H1 (cell line): ENCODE results near the gene CPSF7. TPM values are rescaled to one million over a fixed set of nuclear protein-coding genes. Genes with fewer than 3 reads are reported as not detected.

Experiments
- CTCF ChIA-PET: fragments of 300-600 bp; sonication (Branson Sonifier 250); formaldehyde crosslinking; loops from one replicate; lab custom pipeline; 2021; ENCODE audit not compliant: partially characterized antibody; lab: Charles Lee
- POLR2A ChIA-PET: fragments of 300-600 bp; sonication (Branson Sonifier 250); formaldehyde crosslinking; loops from one replicate; lab custom pipeline; 2021; ENCODE audit warnings: inconsistent platforms; ENCODE audit not compliant: partially characterized antibody; lab: Charles Lee
- DNase-seq, 2 experiments: peaks; one replicate each; pipeline versions ENCODE4 v3.0.0 to v3.0.0-alpha.2; 2010 to 2022; ENCODE audit warnings: low spot score in 2 of 2, low read depth in 1 of 2, mixed read lengths in 1 of 2
- FAIRE-seq: peaks from 2 replicates; lab custom pipeline; 2011; peaks lifted over from hg19 to GRCh38; lab: Jason Lieb, UNC
- H2AFZ ChIP-seq: 2 replicates; pipeline ENCODE4 v1.8.1; 2012; ENCODE audit warnings: low read length, inconsistent platforms
- H2AK5ac ChIP-seq: 2 replicates; pipeline ENCODE4 v1.6.1; 2013; ENCODE audit warnings: low read depth, low read length
- H2BK120ac ChIP-seq: replicated peaks from 2 replicates; pipeline ENCODE3; 2013; ENCODE audit warnings: low read depth, low read length, inconsistent platforms
- H2BK12ac ChIP-seq: 2 replicates; pipeline ENCODE4 v1.6.1; 2013; ENCODE audit warnings: low read depth, low read length
- H2BK15ac ChIP-seq: 2 replicates; pipeline ENCODE4 v1.6.1; 2013; ENCODE audit warnings: low read length
- H2BK20ac ChIP-seq: 2 replicates; pipeline ENCODE4 v1.6.1; 2013; ENCODE audit warnings: low read length
- H2BK5ac ChIP-seq: 2 replicates; pipeline ENCODE4 v1.6.1; 2013; ENCODE audit warnings: low read depth, low read length
- H3K14ac ChIP-seq: 2 replicates; pipeline ENCODE4 v1.6.1; 2013; ENCODE audit warnings: inconsistent platforms; ENCODE audit not compliant: insufficient read length
- H3K18ac ChIP-seq: 2 replicates; pipeline ENCODE4 v1.6.1; 2013; ENCODE audit warnings: low read length; ENCODE audit errors: extremely low read depth
- H3K23ac ChIP-seq: 2 replicates; pipeline ENCODE4 v1.6.1; 2013; ENCODE audit warnings: inconsistent platforms; ENCODE audit not compliant: insufficient read length
- H3K23me2 ChIP-seq: 2 replicates; pipeline ENCODE4 v1.6.1; 2013; ENCODE audit warnings: low read depth, low read length
- H3K27ac ChIP-seq: 2 replicates; pipeline ENCODE4 v1.6.1; 2011; ENCODE audit warnings: low read depth, low read length, inconsistent platforms
- H3K27me3 ChIP-seq, 4 experiments: replicated peaks in 1 of 4; 1 replicate in 1 of 4; 2 replicates in 3 of 4; pipeline versions ENCODE4 v1.6.1 to v1.8.1; 2011 to 2013; ENCODE audit warnings: low read length in 3 of 4, mild to moderate bottlenecking in 3 of 4, inconsistent platforms in 2 of 4, mixed read lengths in 2 of 4, moderate library complexity in 1 of 4; ENCODE audit not compliant: control insufficient read depth in 3 of 4, insufficient read depth in 3 of 4; ENCODE audit errors: extremely low read depth in 1 of 4
- H3K36me3 ChIP-seq, 4 experiments: 2 replicates each; pipeline versions ENCODE4 v1.6.1 to v1.8.1; 2011 to 2013; ENCODE audit warnings: mild to moderate bottlenecking in 4 of 4, low read length in 3 of 4, moderate library complexity in 2 of 4, control low read depth in 1 of 4, inconsistent platforms in 1 of 4; ENCODE audit not compliant: insufficient read depth in 4 of 4, control insufficient read depth in 2 of 4
- H3K4ac ChIP-seq: replicated peaks from 2 replicates; pipeline ENCODE3; 2013; ENCODE audit warnings: low read length, low read depth, mixed read lengths, inconsistent platforms; ENCODE audit not compliant: insufficient read length
- H3K4me1 ChIP-seq, 4 experiments: replicated peaks in 1 of 4; 1 replicate in 1 of 4; 2 replicates in 3 of 4; pipeline versions ENCODE4 v1.6.1 to v1.8.1; 2011 to 2013; ENCODE audit warnings: low read length in 3 of 4, inconsistent platforms in 2 of 4, mixed read lengths in 1 of 4; ENCODE audit not compliant: insufficient read depth in 4 of 4, control insufficient read depth in 3 of 4
- H3K4me2 ChIP-seq, 2 experiments: 2 replicates each; pipeline versions ENCODE4 v1.6.1 to v1.8.1; 2011 to 2013; ENCODE audit warnings: low read depth in 2 of 2, low read length in 2 of 2, control low read depth in 1 of 2, inconsistent platforms in 1 of 2, mild to moderate bottlenecking in 1 of 2; ENCODE audit not compliant: insufficient read depth in 1 of 2
- H3K4me3 ChIP-seq, 4 experiments: fragments of 200-600, 300-600 bp in 1 of 4; sonication (generic), shearing (Covaris generic), sonication (Bioruptor Twin) in 1 of 4; 2 replicates each; pipeline versions ENCODE4 v1.5.1 to v1.8.1; 2011 to 2016; ENCODE audit warnings: low read length in 4 of 4, low read depth in 3 of 4, control low read depth in 2 of 4, inconsistent platforms in 2 of 4, mild to moderate bottlenecking in 2 of 4, mixed read lengths in 1 of 4, moderate library complexity in 1 of 4; ENCODE audit not compliant: insufficient read depth in 2 of 4; ENCODE audit errors: extremely low read depth in 1 of 4
- H3K56ac ChIP-seq: replicated peaks from 2 replicates; pipeline ENCODE3; 2013; ENCODE audit warnings: low read depth, mild to moderate bottlenecking, mixed read lengths, low read length, inconsistent platforms; ENCODE audit not compliant: insufficient read length
- H3K79me1 ChIP-seq: 2 replicates; pipeline ENCODE4 v1.6.1; 2013; ENCODE audit warnings: low read depth, low read length, control low read depth
- H3K79me2 ChIP-seq, 2 experiments: 2 replicates each; pipeline versions ENCODE4 v1.6.1 to v1.8.1; 2012 to 2013; ENCODE audit warnings: low read length in 2 of 2, mild to moderate bottlenecking in 2 of 2, inconsistent platforms in 1 of 2; ENCODE audit not compliant: insufficient read depth in 2 of 2, control insufficient read depth in 1 of 2
- H3K9ac ChIP-seq, 4 experiments: replicated peaks in 1 of 4; 1 replicate in 1 of 4; 2 replicates in 3 of 4; pipeline versions ENCODE4 v1.6.1 to v1.8.1; 2011 to 2013; ENCODE audit warnings: low read depth in 3 of 4, low read length in 3 of 4, control low read depth in 2 of 4, mild to moderate bottlenecking in 2 of 4, moderate library complexity in 2 of 4, inconsistent platforms in 1 of 4; ENCODE audit errors: extremely low read depth in 1 of 4
- H3K9me3 ChIP-seq, 2 experiments: 2 replicates each; pipeline versions ENCODE4 v1.6.1 to v1.8.1; 2012 to 2013; ENCODE audit warnings: mild to moderate bottlenecking in 2 of 2, moderate library complexity in 2 of 2, control low read depth in 1 of 2, inconsistent platforms in 1 of 2, low read depth in 1 of 2, low read length in 1 of 2, mixed read lengths in 1 of 2; ENCODE audit not compliant: insufficient read depth in 2 of 2
- H4K20me1 ChIP-seq, 2 experiments: replicated peaks in 1 of 2; 2 replicates each; pipeline versions ENCODE3 to v1.8.1; 2011 to 2013; ENCODE audit warnings: inconsistent platforms in 2 of 2, low read length in 2 of 2, mild to moderate bottlenecking in 1 of 2; ENCODE audit not compliant: insufficient read depth in 2 of 2, control insufficient read depth in 1 of 2
- H4K5ac ChIP-seq: 2 replicates; pipeline ENCODE4 v1.6.1; 2013; ENCODE audit warnings: low read length, low read depth, mixed read lengths, inconsistent platforms; ENCODE audit not compliant: insufficient read length
- H4K8ac ChIP-seq: 2 replicates; pipeline ENCODE4 v1.8.0; 2013; ENCODE audit warnings: mild to moderate bottlenecking, moderate library complexity, low read length, inconsistent platforms; ENCODE audit not compliant: insufficient read depth; ENCODE audit errors: extremely low read depth
- H4K91ac ChIP-seq: replicated peaks from 2 replicates; pipeline ENCODE3; 2013; ENCODE audit warnings: low read length, mixed read lengths, inconsistent platforms; ENCODE audit not compliant: insufficient read length
- ASH2L ChIP-seq: fragments of 200-600, 300-600 bp; sonication (generic); IDR thresholded peaks from one replicate; pipeline ENCODE4 v1.7.1; 2017; ENCODE audit warnings: low read length
- ATF2 ChIP-seq: IDR thresholded peaks from 2 replicates; pipeline ENCODE4 v1.6.1; 2012; ENCODE audit warnings: low read length, inconsistent platforms
- CREB1 ChIP-seq: IDR thresholded peaks from 2 replicates; pipeline ENCODE4 v1.6.1; 2012; ENCODE audit warnings: inconsistent platforms
- HDAC6 ChIP-seq: IDR thresholded peaks from one replicate; pipeline ENCODE4 v1.7.1; 2012; ENCODE audit warnings: low read depth, mild to moderate bottlenecking, inconsistent platforms, low read length, moderate library complexity
- JUND ChIP-seq: IDR thresholded peaks from 2 replicates; pipeline ENCODE4 v1.6.1; 2011; ENCODE audit warnings: mild to moderate bottlenecking, improper control_type of control experiment, low read length
- POLR2A ChIP-seq, 2 experiments: IDR thresholded peaks; 1 replicate in 1 of 2; 2 replicates in 1 of 2; pipeline ENCODE4 v1.6.1; 2011; ENCODE audit warnings: low read depth in 2 of 2, low read length in 2 of 2, mild to moderate bottlenecking in 2 of 2; ENCODE audit errors: control extremely low read depth in 1 of 2
- RAD21 ChIP-seq, 2 experiments: IDR thresholded peaks in 1 of 2; conservative IDR thresholded peaks in 1 of 2; 2 replicates each; pipeline ENCODE4 v1.6.1; 2011; ENCODE audit warnings: low read depth in 2 of 2, low read length in 2 of 2, improper control_type of control experiment in 1 of 2, inconsistent platforms in 1 of 2, mild to moderate bottlenecking in 1 of 2, moderate library complexity in 1 of 2
- SP2 ChIP-seq: IDR thresholded peaks from 2 replicates; pipeline ENCODE4 v1.6.1; 2012; ENCODE audit warnings: mild to moderate bottlenecking, low read length, inconsistent platforms
- SRF ChIP-seq: IDR thresholded peaks from 2 replicates; pipeline ENCODE4 v1.6.1; 2011; ENCODE audit warnings: mild to moderate bottlenecking, low read depth, low read length, moderate library complexity
- SUZ12 ChIP-seq: fragments of 200-600 bp; sonication (generic); IDR thresholded peaks from 2 replicates; pipeline ENCODE4 v1.6.1; 2012; ENCODE audit warnings: mild to moderate bottlenecking, inconsistent platforms, low read length, moderate library complexity, mixed read lengths
- YY1 ChIP-seq: IDR thresholded peaks from 2 replicates; pipeline ENCODE4 v1.6.1; 2011; ENCODE audit warnings: low read depth, mild to moderate bottlenecking, low read length
- ZNF274 ChIP-seq: IDR thresholded peaks from 2 replicates; pipeline ENCODE4 v1.7.0; 2012; ENCODE audit warnings: low read length, borderline replicate concordance; ENCODE audit errors: extremely low read depth
- WGBS, 2 experiments: shearing (Covaris generic) in 1 of 2; methylation state at CpG; one replicate each; pipeline versions ENCODE4 v1.1.6 to v1.1.7; 2013 to 2015; ENCODE audit warnings: low lambda C conversion rate in 2 of 2, mixed read lengths in 2 of 2, inconsistent platforms in 1 of 2, low coverage in 1 of 2, missing lambda C conversion rate in 1 of 2; ENCODE audit not compliant: insufficient replicate concordance in 2 of 2, insufficient coverage in 1 of 2, insufficient read length in 1 of 2; ENCODE audit errors: extremely low coverage in 1 of 2, missing lambda C conversion rate in 1 of 2; 5-methylcytosine and 5-hydroxymethylcytosine counted together
- polyA plus RNA-seq, 7 experiments: library from polyadenylated mRNA; depleted of rRNA in 3 of 7; stranded (reverse) in 5 of 7; unstranded in 2 of 7; fragments of >200 nt in 5 of 7; fragments of 200-250 nt in 2 of 7; gene quantifications; 1 replicate in 5 of 7; 2 replicates in 1 of 7; 4 replicates in 1 of 7; pipeline versions ENCODE4 v1.2.1 to v1.2.3, GENCODE V29; 2011 to 2013; ENCODE audit warnings: missing spikeins in 2 of 7, mixed read lengths in 2 of 7
- total RNA-seq: library from RNA; stranded (reverse); fragmentation: NEBNext Ultra II Directional; extraction: Animal tissue kit (Norgen Biotek cat#: 25700); gene quantifications from 2 replicates; pipeline ENCODE4 v1.2.1, GENCODE V29; 2021

Gene CPSF7
- total and polyA plus RNA-seq, 2 of the 8 experiments (the other 6 are each of a cell fraction or from before 2014, with no cell fraction given), result 95.9 to 122 TPM

- Histone ChIP-seq H3K23ac (no peak overlapping the region), H2BK12ac (no peak overlapping the region), H3K27me3 (no peaks in the 10 kb centered on the region), H2BK5ac (no peak overlapping the region), H2AK5ac (no peak overlapping the region), H2BK120ac (no peak overlapping the region), H3K36me3 (0 out of 8 replicates have a peak, but pooled peaks cover 0 to 4% (median 0%) of the 10 kb centered on the region in 4 experiments), H3K23me2 (no peaks in the 10 kb centered on the region), H3K79me2 (no peaks in the 10 kb centered on the region), H3K27ac (no peak overlapping the region), H3K9me3 (no peaks in the 10 kb centered on the region), H4K91ac (no peak overlapping the region), H3K9ac (no peak overlapping the region), H3K79me1 (no peaks in the 10 kb centered on the region), H4K5ac (no peak overlapping the region), H3K4me3 (no peak overlapping the region), H3K56ac (no peak overlapping the region), H3K4me1 (peaks cover 0 to 4% (median 0%) of the 10 kb centered on the region in 4 experiments; a peak in 1 of 7 replicates), H2AFZ (no peak overlapping the region), H4K8ac (no peak overlapping the region), H2BK20ac (no peak overlapping the region), H3K14ac (no peak overlapping the region), H3K4ac (no peak overlapping the region), H3K4me2 (no peak overlapping the region), H4K20me1 (peaks cover 0 to 2% of the 10 kb centered on the region in 2 experiments), H3K18ac (no peak overlapping the region), H2BK15ac (no peak overlapping the region)
- TF ChIP-seq CREB1, result no peak
- no peak for TF ChIP-seq ASH2L
- no peak for TF ChIP-seq ZNF274
- TF ChIP-seq SUZ12, result no peak
- no peak for TF ChIP-seq HDAC6
- no peak for TF ChIP-seq YY1
- no peak for TF ChIP-seq SRF
- no peak for TF ChIP-seq ATF2
- no peak for TF ChIP-seq POLR2A (IDR thresholded peaks at IDR 0.05; ENCODE audit: control extremely low read depth in 1 of 2, low read depth in 2 of 2, low read length in 2 of 2)
- no peak for TF ChIP-seq RAD21 (IDR thresholded peaks at IDR 0.05 in 1 of 2, conservative IDR thresholded peaks at IDR 0.05 in 1 of 2; ENCODE audit: low read depth in 2 of 2, low read length in 2 of 2)
- no peak for TF ChIP-seq JUND
- no peak for TF ChIP-seq SP2
- ChIA-PET CTCF (interaction anchor here (0.7 to 57.8 kb wide), 16 partner anchors 9 to 258 kb away, joined by 3 to 2106 read pairs (median 8); partner anchors contain the start of gene LRRC10B), POLR2A (interaction anchor here (1.3 to 2.6 kb wide), 4 partner anchors 12 to 154 kb away, joined by 3 to 11 read pairs (median 7); partner anchors contain the start of genes CPSF7 and SDHAF2)
- 85% methylated on average over 1 of the region's 1 CpG; no CpG with 5 or more reads in 1 of the 2 experiments for WGBS, 2 experiments
- FAIRE-seq, result no peak
- DNase-seq, result no peak
Observed at GRCh38 chr11:61475433-61475832, 45.7 kb upstream of the CPSF7 start.
